HS-5 (cell line): ENCODE results near the gene NKX1-1.

Experiments used
- DNase-seq: peaks from one replicate; pipeline ENCODE4 v3.0.0-alpha.2; 2012; ENCODE audit warnings: low read depth

Gene NKX1-1

DNA sequence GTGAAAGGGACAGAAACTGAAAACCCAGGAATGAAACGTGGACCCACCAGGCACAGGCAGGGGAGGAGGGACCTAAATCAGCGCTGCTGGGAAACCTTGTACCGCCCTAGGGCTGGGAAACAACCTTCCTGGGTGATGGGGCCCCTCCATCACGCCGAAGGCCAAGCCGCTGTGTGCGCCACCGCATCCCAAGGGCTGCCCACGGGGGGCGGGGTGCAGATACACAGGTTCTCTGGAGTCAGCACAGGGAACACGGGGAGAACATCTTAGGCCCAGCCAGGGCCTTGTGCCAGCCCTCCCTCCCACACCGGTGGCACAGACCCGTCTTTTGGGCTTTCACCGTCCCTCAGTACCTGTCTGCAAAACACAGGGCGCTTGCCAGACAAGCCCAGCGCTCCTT lies 46.3 kb downstream of the NKX1-1 start:
- DNase-seq = no peak

DNA sequence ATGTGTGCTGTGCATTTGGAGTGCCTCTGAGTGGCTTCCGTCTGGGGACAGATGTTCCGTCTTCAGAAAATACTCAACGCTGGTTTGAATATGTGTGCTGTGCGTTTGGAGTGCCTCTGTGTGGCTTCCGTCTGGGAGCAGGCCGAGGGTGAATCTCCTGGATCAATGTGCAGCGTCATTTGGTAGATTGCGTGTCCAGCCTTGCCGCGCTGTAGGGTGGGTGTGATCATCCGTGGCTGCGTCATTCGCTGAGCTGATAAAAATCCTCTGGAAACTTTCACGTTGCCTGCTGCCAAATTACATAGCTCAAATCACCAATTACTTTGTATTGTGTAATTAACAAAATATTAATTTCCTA lies 47.1 kb downstream of the NKX1-1 start:
- DNase-seq = no peak

GRCh38 chr4:1358421-1359143 lies 47.7 kb downstream of the NKX1-1 start:
- DNase-seq = no peak

GRCh38 chr4:1357356-1358248 lies 48.6 kb downstream of the NKX1-1 start:
- no peak for DNase-seq

DNA sequence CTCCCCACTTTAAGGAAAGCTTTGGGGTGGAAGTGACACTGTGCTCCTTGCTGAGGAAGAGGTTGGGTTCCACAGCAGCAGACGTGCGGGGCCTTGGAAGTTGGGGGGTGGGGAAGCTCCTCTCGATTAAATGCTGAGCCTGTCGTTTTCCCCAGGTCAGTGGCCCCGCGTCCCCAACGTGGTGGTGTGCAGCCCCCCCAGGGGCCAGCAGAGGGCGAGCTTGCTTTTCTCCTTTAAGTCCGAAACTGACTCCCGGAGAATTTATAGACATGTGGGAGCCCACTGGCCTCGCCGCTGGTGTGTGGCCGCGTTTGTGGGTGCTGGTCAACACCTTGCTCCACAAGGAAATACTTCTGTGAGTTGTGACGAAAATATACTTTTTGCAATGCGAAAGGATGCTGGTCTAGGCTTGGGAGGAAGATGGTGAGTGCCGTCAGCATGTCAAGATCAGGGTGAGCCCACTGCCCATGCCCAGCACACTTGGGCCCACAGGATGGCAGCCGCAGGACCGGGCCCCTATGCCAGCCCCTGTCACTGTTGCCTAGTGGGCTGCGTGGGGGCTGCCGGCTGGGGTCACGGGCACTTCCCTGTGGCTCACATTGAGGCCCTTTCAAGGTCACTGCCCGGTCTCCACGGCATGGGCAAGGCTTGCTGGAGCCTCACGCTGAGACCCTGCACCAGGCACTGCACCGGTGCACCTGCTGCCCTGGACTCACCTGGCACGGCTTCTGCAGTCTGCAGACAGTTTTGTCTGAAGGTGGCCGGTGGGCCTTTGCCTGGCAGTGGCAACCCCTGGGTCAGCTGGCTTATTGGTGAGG lies 49.9 kb downstream of the NKX1-1 start:
- no peak for DNase-seq

DNA sequence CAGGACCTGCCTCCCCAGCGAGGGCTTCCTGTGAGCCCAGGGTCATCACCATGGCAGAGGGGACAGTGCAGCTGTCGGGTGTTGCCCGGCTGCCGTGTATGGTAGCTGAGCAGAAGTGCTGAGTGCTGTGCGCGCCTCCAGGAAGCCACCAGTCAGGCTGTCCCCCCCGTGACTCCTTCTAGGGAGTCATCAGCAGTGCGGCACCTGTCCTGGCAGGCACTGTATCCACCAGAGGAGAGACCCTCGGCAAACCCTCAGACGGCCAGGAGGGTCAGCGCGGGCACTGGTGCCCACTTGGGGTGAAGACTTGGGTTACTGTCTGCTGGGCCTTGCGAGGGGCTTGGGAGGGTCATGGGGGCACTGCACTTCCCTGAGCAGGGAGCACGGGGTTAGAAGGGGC lies 50.9 kb downstream of the NKX1-1 start:
- DNase-seq = no peak

DNA sequence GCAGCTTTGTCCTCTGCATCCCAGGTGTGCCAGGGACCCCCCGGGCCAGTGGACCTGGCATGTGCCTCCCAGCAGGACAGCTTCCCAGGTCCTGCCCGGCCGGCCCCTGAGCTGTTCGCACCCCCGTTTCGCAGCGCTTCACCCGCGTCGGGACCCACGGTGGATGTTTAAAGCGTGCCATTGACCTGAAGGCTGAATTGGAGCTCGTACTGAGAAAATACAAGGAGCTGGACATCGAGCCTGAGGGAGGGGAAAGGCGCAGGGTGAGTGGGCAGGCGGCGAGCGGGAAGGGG lies 51.3 kb downstream of the NKX1-1 start:
- DNase-seq = no peak

GRCh38 chr4:1354136-1354982 lies 51.9 kb downstream of the NKX1-1 start:
- DNase-seq = no peak

DNA sequence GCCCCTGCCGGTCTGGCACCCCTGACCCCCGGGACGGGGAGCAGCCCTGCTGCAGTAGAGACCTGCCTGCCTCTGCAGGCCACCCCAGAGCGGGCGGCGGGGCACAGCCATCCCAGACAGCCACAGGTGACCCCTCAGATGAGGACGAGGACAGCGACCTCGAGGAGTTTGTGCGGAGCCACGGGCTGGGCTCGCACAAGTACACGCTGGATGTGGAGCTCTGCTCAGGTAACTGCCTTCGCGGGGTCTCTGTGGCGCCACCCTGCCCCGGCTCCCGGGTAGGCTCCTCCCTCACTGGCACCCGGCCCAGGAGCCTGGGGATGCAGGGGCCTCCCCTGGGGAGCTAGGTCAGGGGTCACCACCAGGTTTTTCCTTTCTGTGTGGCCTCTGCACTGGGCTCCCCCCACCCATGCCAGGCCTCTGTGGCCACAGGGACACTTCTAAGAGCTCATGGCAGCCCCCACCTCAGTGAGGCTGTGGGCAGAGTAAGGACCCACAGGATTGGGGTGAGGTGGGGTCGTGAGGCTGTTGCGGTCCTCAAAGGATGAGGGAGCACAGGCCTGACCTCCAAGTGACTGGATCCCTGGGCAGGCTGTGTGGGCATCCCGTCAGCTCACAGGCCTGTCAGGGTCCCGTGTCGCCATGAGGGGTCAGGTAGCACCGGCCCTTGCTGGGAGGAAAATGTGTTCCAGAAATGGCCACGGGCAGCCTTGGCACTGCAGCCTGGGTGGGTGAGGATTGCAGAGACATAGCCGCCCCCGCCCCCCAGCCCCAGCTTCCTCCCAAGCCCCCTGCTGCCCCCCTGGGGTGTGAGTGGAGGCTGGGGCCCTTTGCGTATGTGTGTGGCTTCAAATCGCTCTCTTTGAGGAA lies 52.8 kb downstream of the NKX1-1 start:
- no peak for DNase-seq
